Neural cell (in vitro differentiated cells): ENCODE data around the gene HS3ST3A1.

Experiments used
- CTCF ChIP-seq: fragments of 450-650 bp; IDR thresholded peaks from 2 replicates; pipeline ENCODE4 v1.5.1; 2014; ENCODE audit warnings: antibody characterized with exemption, mild to moderate bottlenecking, moderate library complexity; ENCODE audit not compliant: poor library complexity, severe bottlenecking
- EP300 ChIP-seq: fragments of 450-650 bp; conservative IDR thresholded peaks from 2 replicates; pipeline ENCODE4 v1.6.1; 2014; ENCODE audit warnings: antibody characterized with exemption, mild to moderate bottlenecking, moderate library complexity; ENCODE audit not compliant: poor library complexity, severe bottlenecking
- EZH2 ChIP-seq: fragments of 200-600, 300-800 bp; shearing (Covaris generic), sonication (generic); IDR thresholded peaks from 2 replicates; pipeline ENCODE4 v1.6.1; 2014; ENCODE audit warnings: antibody characterized with exemption, low read length, borderline replicate concordance, mild to moderate bottlenecking; ENCODE audit not compliant: insufficient read depth, poor library complexity, severe bottlenecking
- MXI1 ChIP-seq: fragments of 450-650 bp; conservative IDR thresholded peaks from 2 replicates; pipeline ENCODE4 v1.6.1; 2014; ENCODE audit warnings: antibody characterized with exemption, mild to moderate bottlenecking; ENCODE audit not compliant: poor library complexity, severe bottlenecking
- POLR2AphosphoS5 ChIP-seq: IDR thresholded peaks from 2 replicates; pipeline ENCODE4 v1.6.1; 2012
- RAD21 ChIP-seq: fragments of 450-650 bp; conservative IDR thresholded peaks from 2 replicates; pipeline ENCODE4 v1.6.1; 2014; ENCODE audit warnings: antibody characterized with exemption, mild to moderate bottlenecking, moderate library complexity
- REST ChIP-seq: IDR thresholded peaks from 2 replicates; pipeline ENCODE4 v1.6.1; 2012; ENCODE audit warnings: borderline replicate concordance
- SMC3 ChIP-seq: fragments of 450-650 bp; conservative IDR thresholded peaks from 2 replicates; pipeline ENCODE4 v1.6.1; 2014; ENCODE audit warnings: antibody characterized with exemption, mild to moderate bottlenecking, moderate library complexity; ENCODE audit not compliant: poor library complexity
- TAF1 ChIP-seq: IDR thresholded peaks from 2 replicates; pipeline ENCODE4 v1.6.1; 2012; ENCODE audit warnings: low read depth

GRCh38 chr17:13646969-13647542 lies 45.3 kb upstream of the HS3ST3A1 start:
- no peak for TF ChIP-seq CTCF
- no peak for TF ChIP-seq SMC3
- no peak for TF ChIP-seq EZH2
- TF ChIP-seq POLR2AphosphoS5, result no peak
- no peak for TF ChIP-seq EP300
- no peak for TF ChIP-seq TAF1
- no peak for TF ChIP-seq RAD21
- no peak for TF ChIP-seq REST
- no peak for TF ChIP-seq MXI1
